ENCODE data around the gene SLC1A1.

DNA sequence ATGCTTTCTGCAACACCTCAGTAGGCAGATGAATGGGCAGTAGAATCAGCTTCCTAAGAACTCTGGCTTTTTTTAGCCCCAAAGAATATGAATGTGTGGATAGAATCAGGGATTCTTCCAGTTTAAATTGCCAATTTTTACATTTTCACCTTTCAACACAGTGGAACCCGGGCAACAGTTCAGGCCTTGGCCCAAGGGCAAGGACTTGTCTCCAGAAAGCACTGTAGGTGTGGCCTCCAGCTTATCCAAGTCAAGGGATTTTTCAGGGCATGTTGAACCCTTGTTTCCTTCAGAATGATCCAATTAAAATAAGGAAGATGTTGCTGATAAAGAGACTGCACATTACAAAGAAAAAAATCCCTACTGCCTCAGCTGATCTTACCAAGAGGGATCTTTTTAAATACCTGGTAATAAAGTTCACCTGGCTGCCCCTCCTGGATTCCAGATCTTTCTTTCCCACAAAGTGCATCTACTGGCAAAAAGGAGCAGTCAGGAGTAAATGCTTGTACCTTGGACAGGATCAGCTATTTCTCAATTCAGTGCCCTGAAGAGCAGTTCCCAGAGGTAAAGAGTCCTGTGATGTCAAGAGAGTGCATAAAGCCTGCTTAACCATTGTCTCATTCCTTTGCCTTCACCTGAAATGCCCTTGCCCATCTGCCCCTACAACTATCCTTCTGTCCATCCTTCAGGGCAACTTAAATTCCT is 91.7 kb downstream of the SLC1A1 start:
- TF ChIP-seq, protein P1, sequence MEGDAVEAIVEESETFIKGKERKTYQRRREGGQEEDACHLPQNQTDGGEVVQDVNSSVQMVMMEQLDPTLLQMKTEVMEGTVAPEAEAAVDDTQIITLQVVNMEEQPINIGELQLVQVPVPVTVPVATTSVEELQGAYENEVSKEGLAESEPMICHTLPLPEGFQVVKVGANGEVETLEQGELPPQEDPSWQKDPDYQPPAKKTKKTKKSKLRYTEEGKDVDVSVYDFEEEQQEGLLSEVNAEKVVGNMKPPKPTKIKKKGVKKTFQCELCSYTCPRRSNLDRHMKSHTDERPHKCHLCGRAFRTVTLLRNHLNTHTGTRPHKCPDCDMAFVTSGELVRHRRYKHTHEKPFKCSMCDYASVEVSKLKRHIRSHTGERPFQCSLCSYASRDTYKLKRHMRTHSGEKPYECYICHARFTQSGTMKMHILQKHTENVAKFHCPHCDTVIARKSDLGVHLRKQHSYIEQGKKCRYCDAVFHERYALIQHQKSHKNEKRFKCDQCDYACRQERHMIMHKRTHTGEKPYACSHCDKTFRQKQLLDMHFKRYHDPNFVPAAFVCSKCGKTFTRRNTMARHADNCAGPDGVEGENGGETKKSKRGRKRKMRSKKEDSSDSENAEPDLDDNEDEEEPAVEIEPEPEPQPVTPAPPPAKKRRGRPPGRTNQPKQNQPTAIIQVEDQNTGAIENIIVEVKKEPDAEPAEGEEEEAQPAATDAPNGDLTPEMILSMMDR (IDR thresholded peaks at IDR 0.05) = no peak
- TF ChIP-seq SOX15 (CRISPR knock-in tag; IDR thresholded peaks at IDR 0.05) (no peak), ARID4B (CRISPR knock-in tag; IDR thresholded peaks at IDR 0.05; ENCODE audit: borderline replicate concordance) (no peak), ZNF219 (CRISPR knock-in tag; IDR thresholded peaks at IDR 0.05; ENCODE audit: borderline replicate concordance) (no peak), STAT6 (CRISPR knock-in tag; conservative IDR thresholded peaks at IDR 0.05; ENCODE audit: low read depth) (no peak), TCF7 (CRISPR knock-in tag; IDR thresholded peaks at IDR 0.05; ENCODE audit: low read depth) (no peak), NR1H2 (CRISPR knock-in tag; IDR thresholded peaks at IDR 0.05) (no peak), AR (CRISPR knock-in tag; IDR thresholded peaks at IDR 0.05) (no peak), SP1 (CRISPR knock-in tag; conservative IDR thresholded peaks at IDR 0.05) (no peak), SMAD4 (CRISPR knock-in tag; IDR thresholded peaks at IDR 0.05) (no peak), CREM (CRISPR knock-in tag; IDR thresholded peaks at IDR 0.05) (no peak)
- TF ChIP-seq, protein P2, sequence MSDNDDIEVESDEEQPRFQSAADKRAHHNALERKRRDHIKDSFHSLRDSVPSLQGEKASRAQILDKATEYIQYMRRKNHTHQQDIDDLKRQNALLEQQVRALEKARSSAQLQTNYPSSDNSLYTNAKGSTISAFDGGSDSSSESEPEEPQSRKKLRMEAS (CRISPR knock-in tag; IDR thresholded peaks at IDR 0.05) = no peak
- TF ChIP-seq, protein P3, sequence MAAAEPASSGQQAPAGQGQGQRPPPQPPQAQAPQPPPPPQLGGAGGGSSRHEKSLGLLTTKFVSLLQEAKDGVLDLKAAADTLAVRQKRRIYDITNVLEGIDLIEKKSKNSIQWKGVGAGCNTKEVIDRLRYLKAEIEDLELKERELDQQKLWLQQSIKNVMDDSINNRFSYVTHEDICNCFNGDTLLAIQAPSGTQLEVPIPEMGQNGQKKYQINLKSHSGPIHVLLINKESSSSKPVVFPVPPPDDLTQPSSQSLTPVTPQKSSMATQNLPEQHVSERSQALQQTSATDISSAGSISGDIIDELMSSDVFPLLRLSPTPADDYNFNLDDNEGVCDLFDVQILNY (CRISPR knock-in tag; IDR thresholded peaks at IDR 0.05) = no peak
- TF ChIP-seq, protein P4, sequence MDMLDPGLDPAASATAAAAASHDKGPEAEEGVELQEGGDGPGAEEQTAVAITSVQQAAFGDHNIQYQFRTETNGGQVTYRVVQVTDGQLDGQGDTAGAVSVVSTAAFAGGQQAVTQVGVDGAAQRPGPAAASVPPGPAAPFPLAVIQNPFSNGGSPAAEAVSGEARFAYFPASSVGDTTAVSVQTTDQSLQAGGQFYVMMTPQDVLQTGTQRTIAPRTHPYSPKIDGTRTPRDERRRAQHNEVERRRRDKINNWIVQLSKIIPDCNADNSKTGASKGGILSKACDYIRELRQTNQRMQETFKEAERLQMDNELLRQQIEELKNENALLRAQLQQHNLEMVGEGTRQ (CRISPR knock-in tag; IDR thresholded peaks at IDR 0.05) = no peak
